Fibroblast of skin of left biceps (primary cell): ENCODE results near the gene PLA2G12A.

Experiments
- DNase-seq, 2 experiments: peaks; one replicate each; pipeline ENCODE4 v3.0.0-alpha.2; 2013; ENCODE audit warnings: low read depth in 2 of 2

The PLA2G12A gene

GRCh38 chr4:109729718-109730618 is at the start of gene PLA2G12A:
Gene PLA2G12A, minus strand, starts transcription at chr4:109730070. Its CDS starts 261 bp downstream, at chr4:109729809.
- no peak for DNase-seq

- DNase-seq: no peak
Measured at GRCh38 chr4:109764789-109765402, 35.0 kb upstream of the PLA2G12A start.

- DNase-seq: no peak
Measured at GRCh38 chr4:109764376-109764775, 34.5 kb upstream of the PLA2G12A start.

GRCh38 chr4:109760682-109761081 is 30.8 kb upstream of the PLA2G12A start:
- no peak for DNase-seq

GRCh38 chr4:109755656-109756055 is 25.8 kb upstream of the PLA2G12A start:
- DNase-seq: no peak

GRCh38 chr4:109754093-109754857 is 24.4 kb upstream of the PLA2G12A start:
- no peak for DNase-seq

- DNase-seq: no peak
Measured at GRCh38 chr4:109752525-109752924, 22.7 kb upstream of the PLA2G12A start.

- no peak for DNase-seq
Measured at GRCh38 chr4:109751852-109752251, 22.0 kb upstream of the PLA2G12A start.

GRCh38 chr4:109750652-109751244 is 20.9 kb upstream of the PLA2G12A start:
- no peak for DNase-seq

GRCh38 chr4:109749388-109750082 is 19.7 kb upstream of the PLA2G12A start:
- DNase-seq: no peak

GRCh38 chr4:109748114-109748513 is 18.2 kb upstream of the PLA2G12A start:
- DNase-seq: no peak

- DNase-seq: no peak
Measured at GRCh38 chr4:109746728-109747127, 16.9 kb upstream of the PLA2G12A start.

GRCh38 chr4:109745830-109746229 is 16.0 kb upstream of the PLA2G12A start:
- no peak for DNase-seq

- DNase-seq: no peak
Measured at GRCh38 chr4:109739547-109739946, 9.7 kb upstream of the PLA2G12A start.

- no peak for DNase-seq
Measured at GRCh38 chr4:109738104-109738872, 8.4 kb upstream of the PLA2G12A start.

- DNase-seq: no peak
Measured at GRCh38 chr4:109735566-109736365, 5.9 kb upstream of the PLA2G12A start.

- no peak for DNase-seq
Measured at GRCh38 chr4:109733728-109734127, 3.9 kb upstream of the PLA2G12A start.

- no peak for DNase-seq
Measured at GRCh38 chr4:109730619-109731545, 1.0 kb upstream of the PLA2G12A start.
